ENCODE data around the gene GAB2. TPM values are rescaled to one million over a fixed set of nuclear protein-coding genes. Genes with fewer than 3 reads are reported as not detected.

Gene GAB2
- total RNA-seq, 2 experiments from 2014 or later: 1.2 to 1.3 TPM

- BruUV-seq (replicated peaks): no TSS peak
- Histone ChIP-seq H3K79me2 (ENCODE audit: insufficient read depth, low read depth, low read length) (no peaks in the 10 kb centered on the region), H3K4me2 (ENCODE audit: low read length) (no peak overlapping the region), H3K4me1 (ENCODE audit: insufficient read depth, low read length, poor library complexity, severe bottlenecking) (peaks cover 15% of the 10 kb centered on the region), H2AFZ (ENCODE audit: low read length) (no peak overlapping the region), H3K27ac (ENCODE audit: low read depth, low read length, poor library complexity, severe bottlenecking) (no peak overlapping the region), H3K9me2 (ENCODE audit: insufficient read depth, low read length) (no peaks in the 10 kb centered on the region), H3K4me3 (ENCODE audit: low read depth, low read length, poor library complexity, severe bottlenecking) (no peak overlapping the region), H3K36me3 (ENCODE audit: insufficient read depth, low read length) (no peaks in the 10 kb centered on the region), H4K20me1 (ENCODE audit: insufficient read depth, low read length) (no peaks in the 10 kb centered on the region), H3K9me3 (ENCODE audit: low read length) (no peaks in the 10 kb centered on the region)
- DNase-seq (ENCODE audit: low spot score): no peak
- ChIA-PET POLR2A (interaction anchor here (0.6 to 2.4 kb wide), 2 partner anchors 11 to 103 kb away, joined by 5 to 7 read pairs; no protein-coding TSS in a partner anchor), CTCF (ENCODE audit: unreplicated experiment) (no interaction called here)
- intact Hi-C loops (cut with micrococcal nuclease; ENCODE audit: unreplicated experiment): no loop called here
- TF ChIP-seq EZH2phosphoT487 (IDR thresholded peaks at IDR 0.05; ENCODE audit: borderline replicate concordance, low read depth, low read length): no peak
- TF ChIP-seq CTCF (conservative IDR thresholded peaks at IDR 0.05; ENCODE audit: low read length): no peak
Measured at GRCh38 chr11:78201096-78201818, 216.4 kb downstream of the GAB2 start.

- no peak for DNase-seq (ENCODE audit: low spot score)
- Histone ChIP-seq H3K27ac (ENCODE audit: low read depth, low read length, poor library complexity, severe bottlenecking) (no peak overlapping the region), H3K4me3 (ENCODE audit: low read depth, low read length, poor library complexity, severe bottlenecking) (no peak overlapping the region), H3K9me3 (ENCODE audit: low read length) (no peaks in the 10 kb centered on the region), H3K4me1 (ENCODE audit: insufficient read depth, low read length, poor library complexity, severe bottlenecking) (peaks cover 15% of the 10 kb centered on the region), H3K36me3 (ENCODE audit: insufficient read depth, low read length) (no peaks in the 10 kb centered on the region), H3K9me2 (ENCODE audit: insufficient read depth, low read length) (no peaks in the 10 kb centered on the region), H3K79me2 (ENCODE audit: insufficient read depth, low read depth, low read length) (no peaks in the 10 kb centered on the region), H3K4me2 (ENCODE audit: low read length) (no peak overlapping the region), H2AFZ (ENCODE audit: low read length) (no peak overlapping the region), H4K20me1 (ENCODE audit: insufficient read depth, low read length) (no peaks in the 10 kb centered on the region)
- POLR2A ChIA-PET: interaction anchor here (2.4 kb wide), 1 partner anchor 10 kb away, joined by 5 read pairs; no protein-coding TSS in a partner anchor
- TF ChIP-seq EZH2phosphoT487 (IDR thresholded peaks at IDR 0.05; ENCODE audit: borderline replicate concordance, low read depth, low read length): no peak
- no peak for TF ChIP-seq CTCF (conservative IDR thresholded peaks at IDR 0.05; ENCODE audit: low read length)
- BruUV-seq (replicated peaks): no TSS peak
- intact Hi-C loops (cut with micrococcal nuclease; ENCODE audit: unreplicated experiment): no loop called here
- CTCF ChIA-PET (ENCODE audit: unreplicated experiment): no interaction called here
Measured at GRCh38 chr11:78200553-78200952, 217.1 kb downstream of the GAB2 start.

GRCh38 chr11:78200061-78200460, 217.6 kb downstream of the GAB2 start:
- no peaks in the 10 kb centered on the region for H3K9me3 ChIP-seq (ENCODE audit: low read length)
- intact Hi-C loops (cut with micrococcal nuclease; ENCODE audit: unreplicated experiment): no loop called here
- no peaks in the 10 kb centered on the region for H3K9me2 ChIP-seq (ENCODE audit: insufficient read depth, low read length)
- no peak overlapping the region for H3K4me3 ChIP-seq (ENCODE audit: low read depth, low read length, poor library complexity, severe bottlenecking)
- no peak overlapping the region for H2AFZ ChIP-seq (ENCODE audit: low read length)
- H4K20me1 ChIP-seq (ENCODE audit: insufficient read depth, low read length): no peaks in the 10 kb centered on the region
- POLR2A ChIA-PET: interaction anchor here (2.4 kb wide), 1 partner anchor 10 kb away, joined by 5 read pairs; no protein-coding TSS in a partner anchor
- no peak overlapping the region for H3K27ac ChIP-seq (ENCODE audit: low read depth, low read length, poor library complexity, severe bottlenecking)
- CTCF ChIA-PET (ENCODE audit: unreplicated experiment): no interaction called here
- peaks cover 15% of the 10 kb centered on the region for H3K4me1 ChIP-seq (ENCODE audit: insufficient read depth, low read length, poor library complexity, severe bottlenecking)
- TF ChIP-seq EZH2phosphoT487 (IDR thresholded peaks at IDR 0.05; ENCODE audit: borderline replicate concordance, low read depth, low read length) (no peak), CTCF (conservative IDR thresholded peaks at IDR 0.05; ENCODE audit: low read length) (no peak)
- BruUV-seq (replicated peaks): no TSS peak
- no peak overlapping the region for H3K4me2 ChIP-seq (ENCODE audit: low read length)
- no peak for DNase-seq (ENCODE audit: low spot score)
- no peaks in the 10 kb centered on the region for H3K36me3 ChIP-seq (ENCODE audit: insufficient read depth, low read length)
- no peaks in the 10 kb centered on the region for H3K79me2 ChIP-seq (ENCODE audit: insufficient read depth, low read depth, low read length)
